22Rv1 (cell line): ENCODE results near the gene ARHGAP40.

Source experiments
- CTCF ChIP-seq: fragments of 450-650 bp; IDR thresholded peaks from 2 replicates; pipeline ENCODE4 v1.5.1; 2017; ENCODE audit warnings: mild to moderate bottlenecking
- ZFX ChIP-seq: fragments of 450-650 bp; IDR thresholded peaks from 2 replicates; pipeline ENCODE4 v1.6.1; 2017; ENCODE audit warnings: antibody characterized with exemption, borderline replicate concordance

GRCh38 chr20:38680500-38681306 lies 79.1 kb downstream of the ARHGAP40 start:
- no peak for TF ChIP-seq CTCF
- no peak for TF ChIP-seq ZFX
